Ammon's horn (tissue), 1 donor: ENCODE results near the gene TMEM8B.

Experiments
- DNase-seq: peaks from one replicate; pipeline ENCODE4 v3.0.0-alpha.2; 2016; ENCODE audit warnings: low spot score

The TMEM8B gene

GRCh38 chr9:35840881-35841644 lies 12.0 kb downstream of the TMEM8B start:
- no peak for DNase-seq

- DNase-seq = no peak
These were observed 12.5 kb downstream of the TMEM8B start for GRCh38 chr9:35841645-35841900.

GRCh38 chr9:35842020-35842745 lies 13.2 kb downstream of the TMEM8B start:
- no peak for DNase-seq

- no peak for DNase-seq
These were observed 13.8 kb downstream of the TMEM8B start for GRCh38 chr9:35842795-35843194.

GRCh38 chr9:35844628-35845270 lies 15.7 kb downstream of the TMEM8B start:
- DNase-seq = peak; percentile 78

- no peak for DNase-seq
These were observed 17.1 kb downstream of the TMEM8B start for GRCh38 chr9:35845824-35846771.

- peak; percentile 76 for DNase-seq
These were observed 19.0 kb downstream of the TMEM8B start for GRCh38 chr9:35847792-35848572.

GRCh38 chr9:35852267-35852815 lies 23.3 kb downstream of the TMEM8B start:
- DNase-seq = no peak

- no peak for DNase-seq
These were observed 24.1 kb downstream of the TMEM8B start for GRCh38 chr9:35852876-35853865.

- DNase-seq = no peak
These were observed 25.2 kb downstream of the TMEM8B start for GRCh38 chr9:35854091-35854762.

GRCh38 chr9:35856206-35856605 lies 27.2 kb downstream of the TMEM8B start:
- no peak for DNase-seq

GRCh38 chr9:35856882-35857281 lies 27.9 kb downstream of the TMEM8B start:
- DNase-seq = no peak

- no peak for DNase-seq
These were observed 29.4 kb downstream of the TMEM8B start for GRCh38 chr9:35858458-35858857.

GRCh38 chr9:35859310-35859989 lies 30.4 kb downstream of the TMEM8B start:
- peak; percentile 29 for DNase-seq

GRCh38 chr9:35859990-35860339 lies 30.9 kb downstream of the TMEM8B start:
- peak; percentile 1 for DNase-seq

GRCh38 chr9:35861161-35861897 lies 32.3 kb downstream of the TMEM8B start:
- DNase-seq = no peak

- no peak for DNase-seq
These were observed 33.3 kb downstream of the TMEM8B start for GRCh38 chr9:35862328-35862727.

- no peak for DNase-seq
These were observed 34.6 kb downstream of the TMEM8B start for GRCh38 chr9:35863583-35863982.
